H1 (cell line): ENCODE measurements around the gene MED29. TPM values are rescaled to one million over a fixed set of nuclear protein-coding genes. Genes with fewer than 3 reads are reported as not detected.

Source experiments
- CTCF ChIA-PET: fragments of 300-600 bp; sonication (Branson Sonifier 250); formaldehyde crosslinking; loops from one replicate; lab custom pipeline; 2021; ENCODE audit not compliant: partially characterized antibody; lab: Charles Lee
- POLR2A ChIA-PET: fragments of 300-600 bp; sonication (Branson Sonifier 250); formaldehyde crosslinking; loops from one replicate; lab custom pipeline; 2021; ENCODE audit warnings: inconsistent platforms; ENCODE audit not compliant: partially characterized antibody; lab: Charles Lee
- DNase-seq, 2 experiments: peaks; one replicate each; pipeline versions ENCODE4 v3.0.0 to v3.0.0-alpha.2; 2010 to 2022; ENCODE audit warnings: low spot score in 2 of 2, low read depth in 1 of 2, mixed read lengths in 1 of 2
- FAIRE-seq: peaks from 2 replicates; lab custom pipeline; 2011; peaks lifted over from hg19 to GRCh38; lab: Jason Lieb, UNC
- H2AFZ ChIP-seq: 2 replicates; pipeline ENCODE4 v1.8.1; 2012; ENCODE audit warnings: low read length, inconsistent platforms
- H2AK5ac ChIP-seq: 2 replicates; pipeline ENCODE4 v1.6.1; 2013; ENCODE audit warnings: low read depth, low read length
- H2BK120ac ChIP-seq: replicated peaks from 2 replicates; pipeline ENCODE3; 2013; ENCODE audit warnings: low read depth, low read length, inconsistent platforms
- H2BK12ac ChIP-seq: 2 replicates; pipeline ENCODE4 v1.6.1; 2013; ENCODE audit warnings: low read depth, low read length
- H2BK15ac ChIP-seq: 2 replicates; pipeline ENCODE4 v1.6.1; 2013; ENCODE audit warnings: low read length
- H2BK20ac ChIP-seq: 2 replicates; pipeline ENCODE4 v1.6.1; 2013; ENCODE audit warnings: low read length
- H2BK5ac ChIP-seq: 2 replicates; pipeline ENCODE4 v1.6.1; 2013; ENCODE audit warnings: low read depth, low read length
- H3K14ac ChIP-seq: 2 replicates; pipeline ENCODE4 v1.6.1; 2013; ENCODE audit warnings: inconsistent platforms; ENCODE audit not compliant: insufficient read length
- H3K18ac ChIP-seq: 2 replicates; pipeline ENCODE4 v1.6.1; 2013; ENCODE audit warnings: low read length; ENCODE audit errors: extremely low read depth
- H3K23ac ChIP-seq: 2 replicates; pipeline ENCODE4 v1.6.1; 2013; ENCODE audit warnings: inconsistent platforms; ENCODE audit not compliant: insufficient read length
- H3K23me2 ChIP-seq: 2 replicates; pipeline ENCODE4 v1.6.1; 2013; ENCODE audit warnings: low read depth, low read length
- H3K27ac ChIP-seq: 2 replicates; pipeline ENCODE4 v1.6.1; 2011; ENCODE audit warnings: low read depth, low read length, inconsistent platforms
- H3K27me3 ChIP-seq, 4 experiments: replicated peaks in 1 of 4; 1 replicate in 1 of 4; 2 replicates in 3 of 4; pipeline versions ENCODE4 v1.6.1 to v1.8.1; 2011 to 2013; ENCODE audit warnings: low read length in 3 of 4, mild to moderate bottlenecking in 3 of 4, inconsistent platforms in 2 of 4, mixed read lengths in 2 of 4, moderate library complexity in 1 of 4; ENCODE audit not compliant: control insufficient read depth in 3 of 4, insufficient read depth in 3 of 4; ENCODE audit errors: extremely low read depth in 1 of 4
- H3K36me3 ChIP-seq, 4 experiments: 2 replicates each; pipeline versions ENCODE4 v1.6.1 to v1.8.1; 2011 to 2013; ENCODE audit warnings: mild to moderate bottlenecking in 4 of 4, low read length in 3 of 4, moderate library complexity in 2 of 4, control low read depth in 1 of 4, inconsistent platforms in 1 of 4; ENCODE audit not compliant: insufficient read depth in 4 of 4, control insufficient read depth in 2 of 4
- H3K4ac ChIP-seq: replicated peaks from 2 replicates; pipeline ENCODE3; 2013; ENCODE audit warnings: low read length, low read depth, mixed read lengths, inconsistent platforms; ENCODE audit not compliant: insufficient read length
- H3K4me1 ChIP-seq, 4 experiments: replicated peaks in 1 of 4; 1 replicate in 1 of 4; 2 replicates in 3 of 4; pipeline versions ENCODE4 v1.6.1 to v1.8.1; 2011 to 2013; ENCODE audit warnings: low read length in 3 of 4, inconsistent platforms in 2 of 4, mixed read lengths in 1 of 4; ENCODE audit not compliant: insufficient read depth in 4 of 4, control insufficient read depth in 3 of 4
- H3K4me2 ChIP-seq, 2 experiments: 2 replicates each; pipeline versions ENCODE4 v1.6.1 to v1.8.1; 2011 to 2013; ENCODE audit warnings: low read depth in 2 of 2, low read length in 2 of 2, control low read depth in 1 of 2, inconsistent platforms in 1 of 2, mild to moderate bottlenecking in 1 of 2; ENCODE audit not compliant: insufficient read depth in 1 of 2
- H3K4me3 ChIP-seq, 4 experiments: fragments of 200-600, 300-600 bp in 1 of 4; sonication (generic), shearing (Covaris generic), sonication (Bioruptor Twin) in 1 of 4; 2 replicates each; pipeline versions ENCODE4 v1.5.1 to v1.8.1; 2011 to 2016; ENCODE audit warnings: low read length in 4 of 4, low read depth in 3 of 4, control low read depth in 2 of 4, inconsistent platforms in 2 of 4, mild to moderate bottlenecking in 2 of 4, mixed read lengths in 1 of 4, moderate library complexity in 1 of 4; ENCODE audit not compliant: insufficient read depth in 2 of 4; ENCODE audit errors: extremely low read depth in 1 of 4
- H3K56ac ChIP-seq: replicated peaks from 2 replicates; pipeline ENCODE3; 2013; ENCODE audit warnings: low read depth, mild to moderate bottlenecking, mixed read lengths, low read length, inconsistent platforms; ENCODE audit not compliant: insufficient read length
- H3K79me1 ChIP-seq: 2 replicates; pipeline ENCODE4 v1.6.1; 2013; ENCODE audit warnings: low read depth, low read length, control low read depth
- H3K79me2 ChIP-seq, 2 experiments: 2 replicates each; pipeline versions ENCODE4 v1.6.1 to v1.8.1; 2012 to 2013; ENCODE audit warnings: low read length in 2 of 2, mild to moderate bottlenecking in 2 of 2, inconsistent platforms in 1 of 2; ENCODE audit not compliant: insufficient read depth in 2 of 2, control insufficient read depth in 1 of 2
- H3K9ac ChIP-seq, 4 experiments: replicated peaks in 1 of 4; 1 replicate in 1 of 4; 2 replicates in 3 of 4; pipeline versions ENCODE4 v1.6.1 to v1.8.1; 2011 to 2013; ENCODE audit warnings: low read depth in 3 of 4, low read length in 3 of 4, control low read depth in 2 of 4, mild to moderate bottlenecking in 2 of 4, moderate library complexity in 2 of 4, inconsistent platforms in 1 of 4; ENCODE audit errors: extremely low read depth in 1 of 4
- H3K9me3 ChIP-seq, 2 experiments: 2 replicates each; pipeline versions ENCODE4 v1.6.1 to v1.8.1; 2012 to 2013; ENCODE audit warnings: mild to moderate bottlenecking in 2 of 2, moderate library complexity in 2 of 2, control low read depth in 1 of 2, inconsistent platforms in 1 of 2, low read depth in 1 of 2, low read length in 1 of 2, mixed read lengths in 1 of 2; ENCODE audit not compliant: insufficient read depth in 2 of 2
- H4K20me1 ChIP-seq, 2 experiments: replicated peaks in 1 of 2; 2 replicates each; pipeline versions ENCODE3 to v1.8.1; 2011 to 2013; ENCODE audit warnings: inconsistent platforms in 2 of 2, low read length in 2 of 2, mild to moderate bottlenecking in 1 of 2; ENCODE audit not compliant: insufficient read depth in 2 of 2, control insufficient read depth in 1 of 2
- H4K5ac ChIP-seq: 2 replicates; pipeline ENCODE4 v1.6.1; 2013; ENCODE audit warnings: low read length, low read depth, mixed read lengths, inconsistent platforms; ENCODE audit not compliant: insufficient read length
- H4K8ac ChIP-seq: 2 replicates; pipeline ENCODE4 v1.8.0; 2013; ENCODE audit warnings: mild to moderate bottlenecking, moderate library complexity, low read length, inconsistent platforms; ENCODE audit not compliant: insufficient read depth; ENCODE audit errors: extremely low read depth
- H4K91ac ChIP-seq: replicated peaks from 2 replicates; pipeline ENCODE3; 2013; ENCODE audit warnings: low read length, mixed read lengths, inconsistent platforms; ENCODE audit not compliant: insufficient read length
- BRCA1 ChIP-seq: IDR thresholded peaks from 2 replicates; pipeline ENCODE4 v1.6.1; 2012; ENCODE audit warnings: low read depth, low read length, improper control_type of control experiment
- RAD21 ChIP-seq, 2 experiments: IDR thresholded peaks in 1 of 2; conservative IDR thresholded peaks in 1 of 2; 2 replicates each; pipeline ENCODE4 v1.6.1; 2011; ENCODE audit warnings: low read depth in 2 of 2, low read length in 2 of 2, improper control_type of control experiment in 1 of 2, inconsistent platforms in 1 of 2, mild to moderate bottlenecking in 1 of 2, moderate library complexity in 1 of 2
- SIN3A ChIP-seq, 2 experiments: IDR thresholded peaks in 1 of 2; conservative IDR thresholded peaks in 1 of 2; 2 replicates each; pipeline ENCODE4 v1.6.1; 2011 to 2012; ENCODE audit warnings: low read length in 2 of 2, improper control_type of control experiment in 1 of 2, low read depth in 1 of 2, mild to moderate bottlenecking in 1 of 2
- SIRT6 ChIP-seq: IDR thresholded peaks from one replicate; pipeline ENCODE4 v1.7.1; 2012; ENCODE audit warnings: low read length, inconsistent platforms
- TAF7 ChIP-seq: optimal IDR thresholded peaks from 2 replicates; pipeline ENCODE3; 2011; ENCODE audit warnings: low read depth, mild to moderate bottlenecking, inconsistent platforms, low read length, moderate library complexity, borderline replicate concordance
- WGBS, 2 experiments: shearing (Covaris generic) in 1 of 2; methylation state at CpG; one replicate each; pipeline versions ENCODE4 v1.1.6 to v1.1.7; 2013 to 2015; ENCODE audit warnings: low lambda C conversion rate in 2 of 2, mixed read lengths in 2 of 2, inconsistent platforms in 1 of 2, low coverage in 1 of 2, missing lambda C conversion rate in 1 of 2; ENCODE audit not compliant: insufficient replicate concordance in 2 of 2, insufficient coverage in 1 of 2, insufficient read length in 1 of 2; ENCODE audit errors: extremely low coverage in 1 of 2, missing lambda C conversion rate in 1 of 2; 5-methylcytosine and 5-hydroxymethylcytosine counted together
- polyA plus RNA-seq, 7 experiments: library from polyadenylated mRNA; depleted of rRNA in 3 of 7; stranded (reverse) in 5 of 7; unstranded in 2 of 7; fragments of >200 nt in 5 of 7; fragments of 200-250 nt in 2 of 7; gene quantifications; 1 replicate in 5 of 7; 2 replicates in 1 of 7; 4 replicates in 1 of 7; pipeline versions ENCODE4 v1.2.1 to v1.2.3, GENCODE V29; 2011 to 2013; ENCODE audit warnings: missing spikeins in 2 of 7, mixed read lengths in 2 of 7
- total RNA-seq: library from RNA; stranded (reverse); fragmentation: NEBNext Ultra II Directional; extraction: Animal tissue kit (Norgen Biotek cat#: 25700); gene quantifications from 2 replicates; pipeline ENCODE4 v1.2.1, GENCODE V29; 2021

Gene MED29
- total and polyA plus RNA-seq, 2 of the 8 experiments (the other 6 are each of a cell fraction or from before 2014, with no cell fraction given) = 31.1 to 52.5 TPM

- 0 out of 2 replicates have a peak overlapping the region, but pooled peaks have one; percentile 55 for H2BK12ac ChIP-seq
- peaks cover 5% of the 10 kb centered on the region for H3K79me1 ChIP-seq
- no peak overlapping the region for H3K9ac ChIP-seq
- H3K9me3 ChIP-seq = no peaks in the 10 kb centered on the region
- H3K27ac ChIP-seq = no peak overlapping the region
- H3K36me3 ChIP-seq = peaks cover 19 to 74% (median 42%) of the 10 kb centered on the region in 4 experiments; a peak in 7 of 8 replicates
- H3K23ac ChIP-seq = no peak overlapping the region
- no peaks in the 10 kb centered on the region; the same call in 1 of the 2 replicates for H3K23me2 ChIP-seq
- no peak overlapping the region for H3K56ac ChIP-seq
- CTCF ChIA-PET = interaction anchor here (1.2 kb wide), 2 partner anchors 9 to 26 kb away, joined by 3 read pairs; no protein-coding TSS in a partner anchor
- H3K4me2 ChIP-seq = no peak overlapping the region
- H4K91ac ChIP-seq = no peak overlapping the region
- H3K4ac ChIP-seq = no peak overlapping the region
- H4K5ac ChIP-seq = no peak overlapping the region
- no peak overlapping the region for H2AFZ ChIP-seq
- FAIRE-seq = no peak
- no peak for TF ChIP-seq RAD21 (IDR thresholded peaks at IDR 0.05 in 1 of 2, conservative IDR thresholded peaks at IDR 0.05 in 1 of 2; ENCODE audit: low read depth in 2 of 2, low read length in 2 of 2)
- TF ChIP-seq SIN3A (conservative IDR thresholded peaks at IDR 0.05 in 1 of 2, IDR thresholded peaks at IDR 0.05 in 1 of 2; ENCODE audit: low read depth in 1 of 2, low read length in 2 of 2) = no peak
- no peak for TF ChIP-seq SIRT6
- TF ChIP-seq BRCA1 = no peak
- no peak for TF ChIP-seq TAF7
- TF ChIP-seq, all 59 proteins: peak for 0
- Histone ChIP-seq H2BK20ac (no peak overlapping the region), H4K8ac (no peak overlapping the region), H2BK5ac (no peak overlapping the region; the same call in 1 of the 2 replicates), H3K79me2 (peaks cover 0 to 5% of the 10 kb centered on the region in 2 experiments; a peak in 1 of 4 replicates), H2BK15ac (no peak overlapping the region), H3K4me1 (peaks cover 0 to 8% (median 4%) of the 10 kb centered on the region in 4 experiments; a peak in 4 of 7 replicates), H3K4me3 (no peak overlapping the region), H3K27me3 (no peaks in the 10 kb centered on the region), H3K14ac (no peak overlapping the region), H3K18ac (no peak overlapping the region), H2AK5ac (no peak overlapping the region), H4K20me1 (peaks cover 0 to 9% of the 10 kb centered on the region in 2 experiments), H2BK120ac (no peak overlapping the region)
- DNase-seq = no peak
- 80% methylated on average over 7 of the region's 9 CpGs; no CpG with 5 or more reads in 1 of the 2 experiments for WGBS, 2 experiments
- POLR2A ChIA-PET = interaction anchor here (0.7 to 3.9 kb wide), 13 partner anchors 9 to 74 kb away, joined by 3 to 12 read pairs (median 4); partner anchors contain the start of gene PLEKHG2
Measured at GRCh38 chr19:39384839-39385568, 6.2 kb upstream of the MED29 start.
